Naive thymus-derived CD8-positive, alpha-beta T cell (primary cell): ENCODE data around the gene RPTOR. TPM values are rescaled to one million over a fixed set of nuclear protein-coding genes. Genes with fewer than 3 reads are reported as not detected.

ENCODE experiments used
- ATAC-seq, 2 donors: fragments of 150-1000 bp; cut with Tn5 transposase in 1 of 2; sonication (Bioruptor Pico), chemical (Tn5 transposase) in 1 of 2; 1 replicate in 1 of 2; 2 replicates in 1 of 2; pipeline ENCODE4 v1.10.0; 2021; ENCODE audit warnings: mild to moderate bottlenecking in 2 of 2, moderate library complexity in 2 of 2
- POLR2A ChIA-PET: fragments of 350-600 bp; sonication (Branson Sonifier 250); formaldehyde crosslinking; loops from one replicate; lab custom pipeline; 2021; ENCODE audit warnings: antibody characterized with exemption; lab: Charles Lee
- DNase-seq, 10 donors: peaks; one replicate each; pipeline versions ENCODE4 v3.0.0 to v3.0.0-alpha.2; 2020 to 2022
- H3K27ac Mint-ChIP-seq, 10 donors: one replicate each; pipeline ENCODE4 v1.8.0; 2020 to 2022; ENCODE audit warnings: mild to moderate bottlenecking in 10 of 10, mixed read lengths in 10 of 10, moderate library complexity in 4 of 10, inconsistent platforms in 1 of 10
- H3K27me3 Mint-ChIP-seq, 5 donors: one replicate each; pipeline ENCODE4 v1.8.0; 2021 to 2022; ENCODE audit warnings: mixed read lengths in 5 of 5
- H3K36me3 Mint-ChIP-seq, 3 donors: one replicate each; pipeline ENCODE4 v1.8.0; 2020 to 2022; ENCODE audit warnings: mixed read lengths in 3 of 3, mild to moderate bottlenecking in 2 of 3, inconsistent platforms in 1 of 3
- H3K4me1 Mint-ChIP-seq, 4 donors: one replicate each; pipeline ENCODE4 v1.8.0; 2021 to 2022; ENCODE audit warnings: mixed read lengths in 4 of 4
- H3K4me3 Mint-ChIP-seq, 10 donors: one replicate each; pipeline ENCODE4 v1.8.0; 2020 to 2022; ENCODE audit warnings: mild to moderate bottlenecking in 10 of 10, mixed read lengths in 10 of 10, moderate library complexity in 6 of 10, inconsistent platforms in 1 of 10
- H3K9me3 Mint-ChIP-seq, 9 donors: one replicate each; pipeline ENCODE4 v1.8.0; 2020 to 2022; ENCODE audit warnings: mixed read lengths in 9 of 9, mild to moderate bottlenecking in 3 of 9, inconsistent platforms in 1 of 9, moderate library complexity in 1 of 9
- polyA plus RNA-seq, 3 donors: library from polyadenylated mRNA; unstranded; fragments of 300-500 nt; fragmentation: Illumina TruSeq; gene quantifications; one replicate each; pipeline ENCODE4 v1.2.3, GENCODE V29; 2021
- total RNA-seq, 8 experiments: library from RNA in 2 of 8; stranded (reverse) in 2 of 8; gene quantifications; one replicate each; pipeline ENCODE4 v1.2.3 and lab custom pipeline; 2021 to 2026

RPTOR gene
- total and polyA plus RNA-seq, 5 experiments from 2014 or later: 5.3 to 53.9 (median 10.2) TPM

- Mint-ChIP-seq H3K4me3 (no peak overlapping the region), H3K27me3 (peaks cover 0 to 30% (median 13%) of the 10 kb centered on the region in 5 donors), H3K4me1 (no peaks in the 10 kb centered on the region), H3K27ac (peak overlapping the region in 1 of 10 donors; percentile 9), H3K36me3 (no peaks in the 10 kb centered on the region), H3K9me3 (peaks cover 0 to 1% (median 0%) of the 10 kb centered on the region in 9 donors)
- no peak for DNase-seq
- ATAC-seq: no peak
- POLR2A ChIA-PET: no interaction called here
Observed at GRCh38 chr17:80517641-80518040, 27.0 kb upstream of the RPTOR start.

- peaks cover 0 to 26% (median 9%) of the 10 kb centered on the region in 5 donors for H3K27me3 Mint-ChIP-seq
- H3K36me3 Mint-ChIP-seq: no peaks in the 10 kb centered on the region
- no peak overlapping the region for H3K27ac Mint-ChIP-seq
- no peak overlapping the region for H3K4me3 Mint-ChIP-seq
- ATAC-seq (no peak), DNase-seq (no peak)
- H3K9me3 Mint-ChIP-seq: peaks cover 0 to 1% (median 0%) of the 10 kb centered on the region in 9 donors
- POLR2A ChIA-PET: no interaction called here
- no peaks in the 10 kb centered on the region for H3K4me1 Mint-ChIP-seq
Observed at GRCh38 chr17:80518392-80518791, 26.2 kb upstream of the RPTOR start.

GRCh38 chr17:80519091-80519781 lies 25.4 kb upstream of the RPTOR start:
- H3K27me3 Mint-ChIP-seq: peaks cover 0 to 22% (median 7%) of the 10 kb centered on the region in 5 donors
- H3K4me3 Mint-ChIP-seq: no peak overlapping the region
- no peaks in the 10 kb centered on the region for H3K4me1 Mint-ChIP-seq
- ATAC-seq (no peak), DNase-seq (no peak)
- no peaks in the 10 kb centered on the region for H3K36me3 Mint-ChIP-seq
- H3K9me3 Mint-ChIP-seq: peaks cover 0 to 1% (median 0%) of the 10 kb centered on the region in 9 donors
- no peak overlapping the region for H3K27ac Mint-ChIP-seq
- POLR2A ChIA-PET: interaction anchor here (0.6 kb wide), 1 partner anchor 64 kb away, joined by 3 read pairs; no protein-coding TSS in a partner anchor

- Mint-ChIP-seq H3K9me3 (peaks cover 0 to 1% (median 0%) of the 10 kb centered on the region in 9 donors), H3K27me3 (peaks cover 0 to 30% (median 10%) of the 10 kb centered on the region in 5 donors), H3K27ac (no peak overlapping the region), H3K4me1 (no peaks in the 10 kb centered on the region), H3K36me3 (no peaks in the 10 kb centered on the region), H3K4me3 (peak overlapping the region in 1 of 10 donors; percentile 52)
- ATAC-seq (no peak), DNase-seq (no peak)
- POLR2A ChIA-PET: no interaction called here
Observed at GRCh38 chr17:80520810-80521455, 23.7 kb upstream of the RPTOR start.

- peaks cover 0 to 1% (median 0%) of the 10 kb centered on the region in 9 donors for H3K9me3 Mint-ChIP-seq
- H3K36me3 Mint-ChIP-seq: no peaks in the 10 kb centered on the region
- H3K4me3 Mint-ChIP-seq: no peak overlapping the region
- H3K27ac Mint-ChIP-seq: no peak overlapping the region
- POLR2A ChIA-PET: no interaction called here
- DNase-seq (no peak), ATAC-seq (no peak)
- H3K27me3 Mint-ChIP-seq: peaks cover 0 to 41% (median 22%) of the 10 kb centered on the region in 5 donors
- H3K4me1 Mint-ChIP-seq: peaks cover 0 to 2% (median 0%) of the 10 kb centered on the region in 4 donors
Observed at GRCh38 chr17:80523054-80523744, 21.4 kb upstream of the RPTOR start.

- Mint-ChIP-seq H3K36me3 (no peaks in the 10 kb centered on the region), H3K9me3 (peaks cover 0 to 1% (median 0%) of the 10 kb centered on the region in 9 donors), H3K4me3 (peak overlapping the region in 1 of 10 donors; percentile 15), H3K27me3 (peaks cover 0 to 32% (median 25%) of the 10 kb centered on the region in 5 donors), H3K4me1 (peaks cover 0 to 2% (median 0%) of the 10 kb centered on the region in 4 donors), H3K27ac (no peak overlapping the region)
- POLR2A ChIA-PET: no interaction called here
- ATAC-seq (no peak), DNase-seq (no peak)
Observed at GRCh38 chr17:80523956-80524712, 20.5 kb upstream of the RPTOR start.

- Mint-ChIP-seq H3K4me3 (no peak overlapping the region), H3K27me3 (peaks cover 0 to 25% (median 22%) of the 10 kb centered on the region in 5 donors), H3K9me3 (no peaks in the 10 kb centered on the region), H3K36me3 (no peaks in the 10 kb centered on the region), H3K4me1 (peaks cover 0 to 2% (median 0%) of the 10 kb centered on the region in 4 donors), H3K27ac (peak overlapping the region in 2 of 10 donors; percentile 29 to 56)
- ATAC-seq: no peak
- POLR2A ChIA-PET: no interaction called here
- no peak for DNase-seq
Observed at GRCh38 chr17:80526116-80526910, 18.3 kb upstream of the RPTOR start.

- ATAC-seq (no peak), DNase-seq (no peak)
- Mint-ChIP-seq H3K27me3 (peaks cover 0 to 24% (median 22%) of the 10 kb centered on the region in 5 donors), H3K4me1 (peaks cover 0 to 2% (median 0%) of the 10 kb centered on the region in 4 donors), H3K9me3 (no peaks in the 10 kb centered on the region), H3K4me3 (no peak overlapping the region), H3K27ac (no peak overlapping the region), H3K36me3 (no peaks in the 10 kb centered on the region)
- POLR2A ChIA-PET: no interaction called here
Observed at GRCh38 chr17:80527016-80527645, 17.5 kb upstream of the RPTOR start.

- peaks cover 0 to 2% (median 0%) of the 10 kb centered on the region in 4 donors for H3K4me1 Mint-ChIP-seq
- peak overlapping the region in 1 of 10 donors; percentile 29 for H3K27ac Mint-ChIP-seq
- POLR2A ChIA-PET: no interaction called here
- ATAC-seq (no peak), DNase-seq (no peak)
- H3K9me3 Mint-ChIP-seq: no peaks in the 10 kb centered on the region
- H3K4me3 Mint-ChIP-seq: no peak overlapping the region
- H3K36me3 Mint-ChIP-seq: no peaks in the 10 kb centered on the region
- peaks cover 0 to 23% (median 20%) of the 10 kb centered on the region in 5 donors for H3K27me3 Mint-ChIP-seq
Observed at GRCh38 chr17:80528536-80528935, 16.1 kb upstream of the RPTOR start.

- DNase-seq (no peak), ATAC-seq (no peak)
- POLR2A ChIA-PET: no interaction called here
- Mint-ChIP-seq H3K4me3 (no peak overlapping the region), H3K4me1 (peaks cover 0 to 2% (median 0%) of the 10 kb centered on the region in 4 donors), H3K36me3 (no peaks in the 10 kb centered on the region), H3K27me3 (peaks cover 0 to 23% (median 16%) of the 10 kb centered on the region in 5 donors), H3K9me3 (no peaks in the 10 kb centered on the region), H3K27ac (peak overlapping the region in 1 of 10 donors; percentile 24)
Observed at GRCh38 chr17:80529104-80529903, 15.3 kb upstream of the RPTOR start.

- H3K27me3 Mint-ChIP-seq: peaks cover 0 to 23% (median 16%) of the 10 kb centered on the region in 5 donors
- no peaks in the 10 kb centered on the region for H3K36me3 Mint-ChIP-seq
- no peaks in the 10 kb centered on the region for H3K9me3 Mint-ChIP-seq
- peaks cover 0 to 2% (median 0%) of the 10 kb centered on the region in 4 donors for H3K4me1 Mint-ChIP-seq
- ATAC-seq (no peak), DNase-seq (no peak)
- no peak overlapping the region for H3K4me3 Mint-ChIP-seq
- no peak overlapping the region for H3K27ac Mint-ChIP-seq
- POLR2A ChIA-PET: no interaction called here
Observed at GRCh38 chr17:80529904-80530292, 14.7 kb upstream of the RPTOR start.
